Osteoblast (primary cell): ENCODE data around the gene DIRAS1. TPM values are rescaled to one million over a fixed set of nuclear protein-coding genes. Genes with fewer than 3 reads are reported as not detected.

ENCODE experiments used
- DNase-seq: peaks from one replicate; pipeline ENCODE4 v3.0.0; 2011; ENCODE audit warnings: low spot score, mixed read lengths; ENCODE audit not compliant: insufficient read length; ENCODE audit errors: missing footprints
- H2AFZ ChIP-seq: 2 replicates; pipeline ENCODE4 v1.6.0; 2011; ENCODE audit warnings: mild to moderate bottlenecking, low read length
- H3K27ac ChIP-seq: 2 replicates; pipeline ENCODE4 v1.5.1; 2011; ENCODE audit warnings: mild to moderate bottlenecking, low read depth, low read length, moderate library complexity
- H3K27me3 ChIP-seq: 2 replicates; pipeline ENCODE4 v1.6.0; 2012; ENCODE audit warnings: mild to moderate bottlenecking, control low read depth, inconsistent platforms, low read length, moderate library complexity; ENCODE audit not compliant: insufficient read depth
- H3K36me3 ChIP-seq: 2 replicates; pipeline ENCODE4 v1.5.1; 2011; ENCODE audit warnings: mild to moderate bottlenecking, low read length, control low read depth, moderate library complexity; ENCODE audit not compliant: insufficient read depth
- H3K4me1 ChIP-seq: 2 replicates; pipeline ENCODE4 v1.5.1; 2011; ENCODE audit warnings: mild to moderate bottlenecking, low read length, control low read depth, moderate library complexity; ENCODE audit not compliant: insufficient read depth
- H3K4me2 ChIP-seq: 2 replicates; pipeline ENCODE4 v1.6.0; 2011; ENCODE audit warnings: mild to moderate bottlenecking, low read length; ENCODE audit not compliant: insufficient read depth
- H3K4me3 ChIP-seq: fragments of 200-600 bp; sonication (generic); 3 replicates; pipeline ENCODE4 v1.5.1; 2012; ENCODE audit warnings: mild to moderate bottlenecking, low read length, inconsistent platforms; ENCODE audit not compliant: insufficient read depth
- H3K79me2 ChIP-seq: 2 replicates; pipeline ENCODE4 v1.6.0; 2012; ENCODE audit warnings: mild to moderate bottlenecking, low read length, control low read depth, inconsistent platforms; ENCODE audit not compliant: insufficient read depth
- H3K9me3 ChIP-seq: 2 replicates; pipeline ENCODE4 v1.5.1; 2011; ENCODE audit warnings: low read depth, low read length, control low read depth
- H4K20me1 ChIP-seq: 2 replicates; pipeline ENCODE4 v1.6.0; 2012; ENCODE audit warnings: mild to moderate bottlenecking, low read length, control low read depth; ENCODE audit not compliant: insufficient read depth
- CTCF ChIP-seq: IDR thresholded peaks from 2 replicates; pipeline ENCODE4 v1.5.1; 2011; ENCODE audit warnings: mild to moderate bottlenecking, low read depth, low read length, moderate library complexity; ENCODE audit errors: extremely low read depth
- total RNA-seq: library from RNA; depleted of rRNA; stranded (reverse); fragments of >200 nt; gene quantifications from 2 replicates; pipeline ENCODE4 v1.2.3, GENCODE V29; 2012

Gene DIRAS1
- total RNA-seq, 1 donor: 14.8 TPM

GRCh38 chr19:2754659-2755447 is 33.7 kb upstream of the DIRAS1 start:
- Histone ChIP-seq H2AFZ (no peak overlapping the region), H3K27me3 (no peaks in the 10 kb centered on the region), H4K20me1 (no peaks in the 10 kb centered on the region), H3K79me2 (no peaks in the 10 kb centered on the region), H3K4me1 (no peaks in the 10 kb centered on the region), H3K36me3 (peaks cover 24% of the 10 kb centered on the region), H3K4me3 (no peak overlapping the region), H3K9me3 (no peaks in the 10 kb centered on the region), H3K4me2 (no peak overlapping the region), H3K27ac (no peak overlapping the region)
- no peak for TF ChIP-seq CTCF
- peak; percentile 78 for DNase-seq

DNA sequence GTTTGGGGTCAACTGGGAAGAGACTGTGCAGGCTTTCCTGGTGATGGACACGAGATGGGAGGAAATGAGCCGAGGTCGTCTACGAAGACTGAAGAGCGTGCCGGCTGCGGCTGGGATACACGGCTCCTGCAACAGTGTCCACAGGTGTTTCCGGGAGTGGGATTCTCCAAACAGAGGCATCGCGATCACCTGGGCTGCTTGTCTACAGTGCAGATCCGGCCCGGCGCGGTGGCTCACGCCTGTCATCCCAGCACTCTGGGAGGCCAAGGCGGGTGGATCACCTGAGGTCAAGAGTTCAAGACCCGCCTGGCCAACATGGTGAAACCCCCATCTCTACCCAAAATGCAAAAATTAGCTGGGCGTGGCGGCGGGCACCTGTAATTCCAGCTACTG is 30.3 kb upstream of the DIRAS1 start:
- no peak overlapping the region for H3K4me2 ChIP-seq
- TF ChIP-seq CTCF: no peak
- no peaks in the 10 kb centered on the region for H4K20me1 ChIP-seq
- DNase-seq: peak; percentile 26
- no peaks in the 10 kb centered on the region for H3K27me3 ChIP-seq
- H3K79me2 ChIP-seq: no peaks in the 10 kb centered on the region
- peaks cover 5% of the 10 kb centered on the region for H3K36me3 ChIP-seq
- no peak overlapping the region for H3K27ac ChIP-seq
- H3K4me1 ChIP-seq: no peaks in the 10 kb centered on the region
- no peaks in the 10 kb centered on the region for H3K9me3 ChIP-seq
- no peak overlapping the region for H2AFZ ChIP-seq
- no peak overlapping the region for H3K4me3 ChIP-seq

DNA sequence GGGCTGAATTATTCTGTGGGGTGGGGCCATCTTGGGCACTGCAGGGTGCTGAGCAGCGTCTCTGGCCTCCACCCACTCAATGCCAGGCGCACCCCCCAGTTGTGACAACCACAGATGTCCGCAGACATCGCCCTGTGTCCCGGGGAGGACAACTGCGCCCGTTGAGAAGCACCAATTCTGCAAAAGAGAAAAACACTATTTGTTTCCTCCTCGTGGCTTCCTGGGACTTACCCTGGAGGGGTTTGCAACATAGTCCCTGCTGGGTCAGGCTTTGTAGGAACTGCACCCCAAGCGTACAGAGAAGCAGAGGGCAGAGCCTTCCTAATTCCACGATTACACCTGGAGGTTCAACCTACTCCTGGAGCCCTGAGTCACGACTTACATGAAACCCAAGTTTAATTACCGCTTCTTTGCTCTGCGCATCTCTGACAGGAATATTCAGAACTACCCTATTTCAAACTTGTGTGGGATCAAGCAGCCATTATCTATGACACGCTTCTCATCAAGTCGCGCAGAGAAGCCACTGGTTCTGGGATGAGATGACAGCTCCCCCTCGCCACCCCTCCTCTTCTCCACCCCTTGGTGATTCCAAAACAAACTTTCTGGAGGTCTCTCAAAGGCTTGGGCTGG is 29.8 kb upstream of the DIRAS1 start:
- no peak overlapping the region for H2AFZ ChIP-seq
- H3K4me2 ChIP-seq: no peak overlapping the region
- no peaks in the 10 kb centered on the region for H3K27me3 ChIP-seq
- H3K4me3 ChIP-seq: no peak overlapping the region
- H4K20me1 ChIP-seq: no peaks in the 10 kb centered on the region
- H3K4me1 ChIP-seq: no peaks in the 10 kb centered on the region
- peak; percentile 50 for DNase-seq
- no peaks in the 10 kb centered on the region for H3K79me2 ChIP-seq
- no peak overlapping the region for H3K27ac ChIP-seq
- no peaks in the 10 kb centered on the region for H3K9me3 ChIP-seq
- peaks cover 5% of the 10 kb centered on the region for H3K36me3 ChIP-seq
- TF ChIP-seq CTCF: no peak

DNA sequence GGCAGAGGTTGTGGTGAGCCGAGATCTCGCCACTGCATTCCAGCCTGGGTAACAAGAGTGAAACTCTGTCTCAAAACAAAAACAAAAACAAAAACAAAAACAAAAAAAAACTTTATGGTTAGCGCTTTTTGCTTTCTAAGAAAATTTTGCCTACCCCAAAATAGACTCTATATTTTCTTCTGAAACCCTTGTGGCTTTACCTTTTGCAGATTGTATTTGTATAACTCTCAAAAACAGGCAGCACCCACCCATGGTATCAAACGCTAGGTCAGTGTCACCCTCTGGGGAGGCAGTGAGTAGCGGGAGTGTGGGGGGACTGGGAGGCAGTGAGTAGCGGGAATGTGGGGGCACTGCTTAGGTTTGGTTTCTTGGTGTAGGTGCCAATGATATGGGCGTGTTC is 26.2 kb upstream of the DIRAS1 start:
- Histone ChIP-seq H3K9me3 (no peaks in the 10 kb centered on the region), H3K4me2 (no peak overlapping the region), H2AFZ (no peak overlapping the region), H3K4me3 (no peak overlapping the region), H3K79me2 (no peaks in the 10 kb centered on the region), H3K36me3 (no peaks in the 10 kb centered on the region), H3K27me3 (no peaks in the 10 kb centered on the region), H4K20me1 (no peaks in the 10 kb centered on the region), H3K27ac (no peak overlapping the region), H3K4me1 (no peaks in the 10 kb centered on the region)
- DNase-seq: no peak
- no peak for TF ChIP-seq CTCF
